AG04449 (cell line): ENCODE results near the gene ZNF205.

Experiments used
- CTCF ChIA-PET: fragments of 350-600 bp; formaldehyde crosslinking; extraction: SDS; loops from one replicate; lab custom pipeline; 2021; ENCODE audit warnings: antibody characterized with exemption; lab: Yijun Ruan, JAX
- POLR2A ChIA-PET: fragments of 400-600, 350-600 bp; formaldehyde crosslinking; extraction: SDS; loops from one replicate; lab custom pipeline; 2020; ENCODE audit warnings: antibody characterized with exemption, inconsistent platforms; lab: Yijun Ruan, JAX
- DNase-seq: peaks from one replicate; pipeline ENCODE4 v3.0.0-alpha.2; 2010; ENCODE audit warnings: low read depth, low spot score
- H3K4me3 ChIP-seq: 2 replicates; pipeline ENCODE4 v1.5.1; 2011; ENCODE audit warnings: low read depth, mild to moderate bottlenecking, control low read depth, low read length
- TF ChIP-seq, protein P1 (sequence below): IDR thresholded peaks from one replicate; pipeline ENCODE4 v1.5.1; 2011; ENCODE audit warnings: mild to moderate bottlenecking, moderate library complexity, low read length, control low read depth, inconsistent platforms; ENCODE audit not compliant: insufficient read depth; ENCODE audit errors: missing control alignments

ZNF205 gene

DNA sequence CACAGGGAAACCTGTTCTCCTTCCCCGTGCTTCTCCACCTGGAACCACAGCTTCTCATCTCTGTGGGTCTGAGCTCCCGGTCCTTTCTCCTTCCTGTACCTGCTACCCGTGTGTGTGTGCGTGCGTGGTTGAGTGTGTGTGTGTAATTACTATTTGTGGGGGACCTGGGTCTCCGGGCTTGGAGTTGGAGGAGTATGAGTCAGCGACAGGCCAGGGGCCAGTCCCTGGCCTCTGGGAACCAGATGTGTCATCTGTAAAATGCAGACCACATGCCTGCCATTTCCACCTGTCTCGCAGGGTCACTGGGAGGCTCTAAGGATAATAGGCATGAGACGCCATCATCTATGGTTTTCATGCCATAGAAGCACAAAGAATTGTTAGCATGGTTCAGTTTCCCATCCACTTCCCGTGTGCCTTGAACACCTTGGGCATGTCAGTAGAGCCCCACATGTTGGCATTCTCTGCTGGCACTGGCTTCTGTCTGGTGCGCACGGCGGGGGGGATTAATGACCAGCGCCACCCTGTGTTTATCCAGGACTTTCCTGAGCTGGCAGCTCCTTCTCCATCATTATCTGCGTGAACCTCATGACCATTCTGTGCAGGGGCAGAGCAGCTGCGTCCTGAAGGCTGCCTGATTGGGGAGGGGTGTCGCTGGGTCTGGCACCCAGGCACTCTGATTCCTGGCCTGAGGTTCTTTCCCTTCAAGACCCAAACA lies 1.5 kb downstream of the ZNF205 start:
- CTCF ChIA-PET: interaction anchor here (0.7 to 5.9 kb wide), 9 partner anchors 9 to 82 kb away, joined by 3 to 68 read pairs (median 4); no protein-coding TSS in a partner anchor
- DNase-seq: no peak
- POLR2A ChIA-PET: interaction anchor here (1.1 kb wide), 1 partner anchor 9 kb away, joined by 3 read pairs; no protein-coding TSS in a partner anchor
- TF ChIP-seq, protein P1, sequence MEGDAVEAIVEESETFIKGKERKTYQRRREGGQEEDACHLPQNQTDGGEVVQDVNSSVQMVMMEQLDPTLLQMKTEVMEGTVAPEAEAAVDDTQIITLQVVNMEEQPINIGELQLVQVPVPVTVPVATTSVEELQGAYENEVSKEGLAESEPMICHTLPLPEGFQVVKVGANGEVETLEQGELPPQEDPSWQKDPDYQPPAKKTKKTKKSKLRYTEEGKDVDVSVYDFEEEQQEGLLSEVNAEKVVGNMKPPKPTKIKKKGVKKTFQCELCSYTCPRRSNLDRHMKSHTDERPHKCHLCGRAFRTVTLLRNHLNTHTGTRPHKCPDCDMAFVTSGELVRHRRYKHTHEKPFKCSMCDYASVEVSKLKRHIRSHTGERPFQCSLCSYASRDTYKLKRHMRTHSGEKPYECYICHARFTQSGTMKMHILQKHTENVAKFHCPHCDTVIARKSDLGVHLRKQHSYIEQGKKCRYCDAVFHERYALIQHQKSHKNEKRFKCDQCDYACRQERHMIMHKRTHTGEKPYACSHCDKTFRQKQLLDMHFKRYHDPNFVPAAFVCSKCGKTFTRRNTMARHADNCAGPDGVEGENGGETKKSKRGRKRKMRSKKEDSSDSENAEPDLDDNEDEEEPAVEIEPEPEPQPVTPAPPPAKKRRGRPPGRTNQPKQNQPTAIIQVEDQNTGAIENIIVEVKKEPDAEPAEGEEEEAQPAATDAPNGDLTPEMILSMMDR: no peak
- H3K4me3 ChIP-seq: peak overlapping the region; percentile 95

DNA sequence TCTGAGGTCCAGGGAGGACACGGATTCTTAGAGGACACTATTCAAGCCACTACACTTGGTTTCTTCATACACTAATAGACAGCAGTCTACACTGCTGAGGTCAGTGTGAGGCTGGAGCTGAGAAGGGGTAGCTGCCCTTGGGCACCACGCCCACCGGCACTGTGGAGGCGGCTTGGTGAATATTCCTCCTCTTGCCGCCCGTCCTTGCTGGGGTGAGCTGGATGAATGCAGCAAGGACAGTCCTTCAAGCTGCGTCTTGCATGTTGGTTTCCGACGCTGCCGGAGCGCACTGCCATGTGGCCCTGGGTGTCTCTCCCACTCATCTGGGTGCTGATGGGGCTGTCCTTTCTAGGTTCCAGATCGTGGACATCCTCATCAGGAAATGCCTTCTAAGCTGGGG lies 2.6 kb downstream of the ZNF205 start:
- TF ChIP-seq, protein P1: no peak
- DNase-seq: no peak
- H3K4me3 ChIP-seq: no peak overlapping the region; the same call in 1 of the 2 replicates
- ChIA-PET POLR2A (no interaction called here), CTCF (interaction anchor here (1.0 to 5.9 kb wide), 4 partner anchors 11 to 56 kb away, joined by 3 to 68 read pairs (median 3); no protein-coding TSS in a partner anchor)

GRCh38 chr16:3115561-3115960 lies 3.2 kb downstream of the ZNF205 start:
- TF ChIP-seq, protein P1: no peak
- CTCF ChIA-PET: interaction anchor here (1.2 to 5.9 kb wide), 3 partner anchors 10 to 57 kb away, joined by 3 to 68 read pairs (median 3); no protein-coding TSS in a partner anchor
- no peak for DNase-seq
- H3K4me3 ChIP-seq: no peak overlapping the region
- POLR2A ChIA-PET: no interaction called here

- no peak overlapping the region for H3K4me3 ChIP-seq
- ChIA-PET POLR2A (interaction anchor here (1.0 kb wide), 1 partner anchor 17 kb away, joined by 3 read pairs; the partner anchor contains the start of gene ZNF213), CTCF (interaction anchor here (1.1 to 5.5 kb wide), 4 partner anchors 11 to 87 kb away, joined by 3 to 57 read pairs (median 4); no protein-coding TSS in a partner anchor)
- TF ChIP-seq, protein P1: no peak
- DNase-seq: no peak
These were observed 5.9 kb downstream of the ZNF205 start for GRCh38 chr16:3118204-3118790.

- DNase-seq: no peak
- CTCF ChIA-PET: interaction anchor here (1.6 to 5.5 kb wide), 2 partner anchors 10 to 59 kb away, joined by 4 to 57 read pairs; no protein-coding TSS in a partner anchor
- TF ChIP-seq, protein P1: no peak
- no peak overlapping the region for H3K4me3 ChIP-seq
- POLR2A ChIA-PET: no interaction called here
These were observed 6.5 kb downstream of the ZNF205 start for GRCh38 chr16:3118846-3119245.

- DNase-seq: no peak
- POLR2A ChIA-PET: no interaction called here
- TF ChIP-seq, protein P1: no peak
- CTCF ChIA-PET: interaction anchor here (1.6 to 5.5 kb wide), 2 partner anchors 10 to 60 kb away, joined by 4 to 57 read pairs; no protein-coding TSS in a partner anchor
- no peak overlapping the region for H3K4me3 ChIP-seq
These were observed 6.9 kb downstream of the ZNF205 start for GRCh38 chr16:3119286-3119685.
